Stomach (tissue), 4 donors: ENCODE measurements around the gene C20orf204.

Experiments used
- CTCF ChIP-seq, 7 experiments: fragments of 450-650 bp in 4 of 7; fragments of 200-600 bp in 3 of 7; sonication (generic) in 3 of 7; IDR thresholded peaks; one replicate each; pipeline ENCODE4 v1.5.1; 2016 to 2019; ENCODE audit warnings: antibody characterized with exemption in 7 of 7, control low read depth in 2 of 7, mild to moderate bottlenecking in 1 of 7
- EP300 ChIP-seq: sonication (generic); formaldehyde crosslinking; IDR thresholded peaks from one replicate; pipeline ENCODE4 v1.6.1; 2017; ENCODE audit warnings: antibody characterized with exemption
- POLR2A ChIP-seq, 4 donors: fragments of 450-650 bp; IDR thresholded peaks; one replicate each; pipeline ENCODE4 v1.6.1; 2016; ENCODE audit warnings: antibody characterized with exemption in 4 of 4, control low read depth in 2 of 4, mild to moderate bottlenecking in 1 of 4, moderate library complexity in 1 of 4

GRCh38 chr20:64074184-64074789, 38.3 kb downstream of the C20orf204 start:
- TF ChIP-seq CTCF (IDR thresholded peaks at IDR 0.05) (no peak), POLR2A (IDR thresholded peaks at IDR 0.05) (no peak), EP300 (no peak)
